ENCODE results near the gene B4GALNT4.
"Not testable (repeated sequence)": the region's sequence is repeated elsewhere in the genome, so short reads cannot be mapped to it uniquely, and the experiment has no call there.

Gene B4GALNT4, protein sequence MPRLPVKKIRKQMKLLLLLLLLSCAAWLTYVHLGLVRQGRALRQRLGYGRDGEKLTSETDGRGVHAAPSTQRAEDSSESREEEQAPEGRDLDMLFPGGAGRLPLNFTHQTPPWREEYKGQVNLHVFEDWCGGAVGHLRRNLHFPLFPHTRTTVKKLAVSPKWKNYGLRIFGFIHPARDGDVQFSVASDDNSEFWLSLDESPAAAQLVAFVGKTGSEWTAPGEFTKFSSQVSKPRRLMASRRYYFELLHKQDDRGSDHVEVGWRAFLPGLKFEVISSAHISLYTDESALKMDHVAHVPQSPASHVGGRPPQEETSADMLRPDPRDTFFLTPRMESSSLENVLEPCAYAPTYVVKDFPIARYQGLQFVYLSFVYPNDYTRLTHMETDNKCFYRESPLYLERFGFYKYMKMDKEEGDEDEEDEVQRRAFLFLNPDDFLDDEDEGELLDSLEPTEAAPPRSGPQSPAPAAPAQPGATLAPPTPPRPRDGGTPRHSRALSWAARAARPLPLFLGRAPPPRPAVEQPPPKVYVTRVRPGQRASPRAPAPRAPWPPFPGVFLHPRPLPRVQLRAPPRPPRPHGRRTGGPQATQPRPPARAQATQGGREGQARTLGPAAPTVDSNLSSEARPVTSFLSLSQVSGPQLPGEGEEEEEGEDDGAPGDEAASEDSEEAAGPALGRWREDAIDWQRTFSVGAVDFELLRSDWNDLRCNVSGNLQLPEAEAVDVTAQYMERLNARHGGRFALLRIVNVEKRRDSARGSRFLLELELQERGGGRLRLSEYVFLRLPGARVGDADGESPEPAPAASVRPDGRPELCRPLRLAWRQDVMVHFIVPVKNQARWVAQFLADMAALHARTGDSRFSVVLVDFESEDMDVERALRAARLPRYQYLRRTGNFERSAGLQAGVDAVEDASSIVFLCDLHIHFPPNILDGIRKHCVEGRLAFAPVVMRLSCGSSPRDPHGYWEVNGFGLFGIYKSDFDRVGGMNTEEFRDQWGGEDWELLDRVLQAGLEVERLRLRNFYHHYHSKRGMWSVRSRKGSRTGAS

DNA sequence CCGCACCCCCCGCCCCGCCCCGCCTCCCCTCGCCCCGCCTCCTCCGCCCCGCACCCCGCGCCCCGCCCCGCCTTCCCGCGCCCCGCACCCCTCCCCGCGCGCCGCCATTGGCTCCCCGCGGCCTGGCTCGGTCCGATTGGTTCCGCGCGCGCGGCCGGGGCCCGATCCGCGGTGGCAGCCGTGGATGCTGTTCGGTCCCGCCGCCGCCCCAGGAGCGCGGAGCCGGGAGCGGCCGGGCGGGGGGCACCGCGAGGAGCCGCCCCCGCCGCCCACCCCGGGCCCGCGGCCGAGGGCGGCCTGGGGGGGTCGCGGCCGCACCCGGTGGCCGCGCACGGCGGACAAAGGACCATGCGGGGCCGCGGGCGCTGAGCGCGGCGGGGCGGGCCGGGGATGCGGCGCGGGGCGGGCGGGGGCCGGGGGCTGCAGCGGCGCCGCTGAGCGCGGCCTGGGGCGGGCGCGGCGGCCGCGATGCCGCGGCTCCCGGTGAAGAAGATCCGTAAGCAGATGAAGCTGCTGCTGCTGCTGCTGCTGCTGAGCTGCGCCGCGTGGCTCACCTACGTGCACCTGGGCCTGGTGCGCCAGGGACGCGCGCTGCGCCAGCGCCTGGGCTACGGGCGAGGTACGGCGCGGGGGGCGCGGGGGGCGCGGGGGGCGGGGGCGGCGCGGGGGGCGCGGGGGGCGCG is at the start of gene B4GALNT4:
TSS of gene B4GALNT4 (plus strand) at position 164 of the 683 bp plus-strand sequence. CDS start at position 469, 305 bp downstream.
- TF ChIP-seq, protein P1, sequence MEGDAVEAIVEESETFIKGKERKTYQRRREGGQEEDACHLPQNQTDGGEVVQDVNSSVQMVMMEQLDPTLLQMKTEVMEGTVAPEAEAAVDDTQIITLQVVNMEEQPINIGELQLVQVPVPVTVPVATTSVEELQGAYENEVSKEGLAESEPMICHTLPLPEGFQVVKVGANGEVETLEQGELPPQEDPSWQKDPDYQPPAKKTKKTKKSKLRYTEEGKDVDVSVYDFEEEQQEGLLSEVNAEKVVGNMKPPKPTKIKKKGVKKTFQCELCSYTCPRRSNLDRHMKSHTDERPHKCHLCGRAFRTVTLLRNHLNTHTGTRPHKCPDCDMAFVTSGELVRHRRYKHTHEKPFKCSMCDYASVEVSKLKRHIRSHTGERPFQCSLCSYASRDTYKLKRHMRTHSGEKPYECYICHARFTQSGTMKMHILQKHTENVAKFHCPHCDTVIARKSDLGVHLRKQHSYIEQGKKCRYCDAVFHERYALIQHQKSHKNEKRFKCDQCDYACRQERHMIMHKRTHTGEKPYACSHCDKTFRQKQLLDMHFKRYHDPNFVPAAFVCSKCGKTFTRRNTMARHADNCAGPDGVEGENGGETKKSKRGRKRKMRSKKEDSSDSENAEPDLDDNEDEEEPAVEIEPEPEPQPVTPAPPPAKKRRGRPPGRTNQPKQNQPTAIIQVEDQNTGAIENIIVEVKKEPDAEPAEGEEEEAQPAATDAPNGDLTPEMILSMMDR (conservative IDR thresholded peaks at IDR 0.05; ENCODE audit: low read depth, low read length) = no peak
- H3K4me2 ChIP-seq = no peak within 1 kb of the TSS
- no peak within 1 kb of the TSS for H2AFZ ChIP-seq (ENCODE audit: low read depth)
- H3K9ac ChIP-seq = no peak within 1 kb of the TSS
- H4K20me1 ChIP-seq (ENCODE audit: insufficient read depth) = no peaks in the 10 kb centered on the region
- H3K79me2 ChIP-seq (ENCODE audit: insufficient read depth, low read depth) = no peaks in the 10 kb centered on the region
- no peaks in the 10 kb centered on the region for H3K4me1 ChIP-seq (ENCODE audit: low read depth, poor library complexity, severe bottlenecking)
- H3K36me3 ChIP-seq (ENCODE audit: insufficient read depth) = no peaks in the 10 kb centered on the region
- no peak within 1 kb of the TSS for H3K27ac ChIP-seq
- peaks cover 78% of the 10 kb centered on the region for H3K27me3 ChIP-seq (ENCODE audit: insufficient read depth, low read depth)
- H3K4me3 ChIP-seq (IDR thresholded peaks at IDR 0.05; ENCODE audit: insufficient read depth, low read depth, low read length) = no peak within 1 kb of the TSS

DNA sequence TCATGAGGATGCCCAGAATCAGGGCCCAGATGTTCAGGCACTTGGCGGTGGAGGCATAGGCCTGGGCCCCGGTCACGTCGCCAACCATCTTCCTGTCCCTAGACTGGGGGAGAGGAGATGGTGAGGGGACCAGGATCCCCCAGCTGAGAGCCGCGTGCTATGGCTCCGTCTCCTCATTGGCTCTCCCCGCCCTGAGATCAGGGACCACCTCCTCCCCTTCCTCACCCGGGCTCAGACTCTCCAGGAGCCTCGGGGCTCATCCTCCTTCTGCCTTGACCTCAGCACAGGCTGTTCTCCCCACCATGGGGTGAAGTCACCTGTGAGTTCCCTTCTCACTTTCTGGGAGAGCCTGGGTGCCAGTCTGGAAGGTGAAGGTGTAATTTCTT is 49.4 kb upstream of the B4GALNT4 start:
- H4K20me1 ChIP-seq (ENCODE audit: insufficient read depth); H3K4me2 ChIP-seq; H3K27ac ChIP-seq; H2AFZ ChIP-seq (ENCODE audit: low read depth); H3K79me2 ChIP-seq (ENCODE audit: insufficient read depth, low read depth); H3K36me3 ChIP-seq (ENCODE audit: insufficient read depth); H3K4me3 ChIP-seq (IDR thresholded peaks at IDR 0.05; ENCODE audit: insufficient read depth, low read depth, low read length); H3K4me1 ChIP-seq (ENCODE audit: low read depth, poor library complexity, severe bottlenecking); H3K9ac ChIP-seq: not testable (repeated sequence)
- peaks cover 43% of the 10 kb centered on the region for H3K27me3 ChIP-seq (ENCODE audit: insufficient read depth, low read depth)

DNA sequence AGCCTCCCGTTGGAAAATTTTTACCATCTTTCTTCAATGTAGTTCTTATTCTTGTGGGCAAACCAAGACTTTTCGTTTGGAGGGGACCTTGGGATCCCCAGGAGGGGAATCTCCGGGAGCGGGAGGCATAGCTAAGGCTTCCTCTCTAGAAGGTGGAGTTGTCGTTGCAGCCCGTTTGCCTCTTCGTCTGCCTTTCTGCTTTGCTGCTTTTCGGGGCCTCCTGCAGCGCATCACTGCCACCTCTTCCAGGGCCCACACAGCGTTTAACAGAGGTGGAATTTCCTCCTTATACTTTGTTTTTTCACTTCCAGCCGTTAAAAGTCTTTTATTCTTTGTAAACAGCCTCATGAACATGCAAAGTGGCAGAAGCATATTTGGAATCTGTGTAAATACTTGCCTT is 45.1 kb upstream of the B4GALNT4 start:
- H2AFZ ChIP-seq (ENCODE audit: low read depth) = no peak overlapping the region
- no peak overlapping the region for H3K4me2 ChIP-seq

DNA sequence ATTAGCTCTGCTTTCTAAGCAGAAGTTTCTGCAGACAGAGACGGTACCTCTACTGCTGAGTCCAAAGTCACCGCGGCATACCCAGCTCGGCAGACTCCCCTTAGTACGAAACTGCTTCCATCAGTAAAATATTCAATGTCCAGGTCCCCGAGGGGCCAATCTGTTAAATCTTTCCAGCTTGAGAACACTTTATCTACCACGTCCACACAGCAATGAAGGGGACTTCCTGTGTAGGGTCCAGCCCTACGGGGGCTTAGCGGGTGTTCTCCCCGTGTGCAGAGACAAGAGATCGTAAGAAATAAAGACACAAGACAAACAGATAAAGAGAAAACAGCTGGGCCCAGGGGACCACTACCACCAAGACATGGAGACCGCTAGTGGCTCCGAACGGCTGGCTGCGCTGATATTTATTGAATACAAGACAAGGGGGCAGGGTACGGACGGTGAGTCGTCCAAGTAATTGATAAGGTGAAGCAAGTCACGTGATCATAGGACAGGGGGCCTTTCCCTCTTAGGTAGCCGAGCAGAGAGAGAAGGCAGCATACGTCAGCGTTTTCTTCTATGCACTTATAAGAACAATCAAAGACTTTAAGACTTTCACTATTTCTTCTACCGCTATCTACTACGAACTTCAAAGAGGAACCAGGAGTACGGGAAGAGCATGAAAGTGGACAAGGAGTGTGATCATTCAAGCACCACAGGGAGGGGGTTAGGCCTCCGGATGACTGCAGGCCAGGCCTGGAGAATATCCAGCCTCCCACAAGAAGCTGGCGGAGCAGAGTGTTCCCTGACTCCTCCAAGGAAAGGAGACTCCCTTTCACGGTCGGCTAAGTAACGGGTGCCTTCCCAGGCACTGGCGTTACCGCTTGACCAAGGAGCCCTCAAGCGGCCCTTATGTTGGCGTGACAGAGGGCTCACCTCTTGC is 44.4 kb upstream of the B4GALNT4 start:
- not testable (repeated sequence) for H2AFZ ChIP-seq (ENCODE audit: low read depth); H3K79me2 ChIP-seq (ENCODE audit: insufficient read depth, low read depth); H3K27ac ChIP-seq; H3K4me3 ChIP-seq (IDR thresholded peaks at IDR 0.05; ENCODE audit: insufficient read depth, low read depth, low read length); H3K9ac ChIP-seq; H3K4me2 ChIP-seq; H3K36me3 ChIP-seq (ENCODE audit: insufficient read depth); H4K20me1 ChIP-seq (ENCODE audit: insufficient read depth)
- H3K27me3 ChIP-seq (ENCODE audit: insufficient read depth, low read depth) = peaks cover 50% of the 10 kb centered on the region
- H3K4me1 ChIP-seq (ENCODE audit: low read depth, poor library complexity, severe bottlenecking) = peaks cover 16% of the 10 kb centered on the region

More for the DNA sequence above, 45.1 kb upstream of the B4GALNT4 start:
- H4K20me1 ChIP-seq (ENCODE audit: insufficient read depth) = no peaks in the 10 kb centered on the region
- TF ChIP-seq, protein P1 (conservative IDR thresholded peaks at IDR 0.05; ENCODE audit: low read depth, low read length) = no peak
- no peak overlapping the region for H3K27ac ChIP-seq
- H3K4me3 ChIP-seq (IDR thresholded peaks at IDR 0.05; ENCODE audit: insufficient read depth, low read depth, low read length) = no peak overlapping the region
- no peaks in the 10 kb centered on the region for H3K36me3 ChIP-seq (ENCODE audit: insufficient read depth)
- H3K79me2 ChIP-seq (ENCODE audit: insufficient read depth, low read depth) = no peaks in the 10 kb centered on the region
- peaks cover 11% of the 10 kb centered on the region for H3K4me1 ChIP-seq (ENCODE audit: low read depth, poor library complexity, severe bottlenecking)
- peaks cover 47% of the 10 kb centered on the region for H3K27me3 ChIP-seq (ENCODE audit: insufficient read depth, low read depth)
- H3K9ac ChIP-seq = no peak overlapping the region
